HepG2 (cell line): ENCODE data around the gene TCAIM. TPM values are rescaled to one million over a fixed set of nuclear protein-coding genes. Genes with fewer than 3 reads are reported as not detected.
A peak's percentile ranks its signal among the peaks of the same experiment; 100 is the strongest.

Experiments used
- ATAC-seq: fragments of 200-7000 bp; cut with Tn5 transposase; 3 replicates; pipeline ENCODE4 v1.9.1; 2020; ENCODE audit warnings: mild to moderate bottlenecking, moderate library complexity
- BruUV-seq: library from RNA; stranded (reverse); fragments of 400-500 nt; replicated peaks from 2 replicates; lab custom pipeline; 2021; lab: Mats Ljungman, UMichigan
- CTCF ChIA-PET: fragments of 300-600 bp; formaldehyde crosslinking; extraction: SDS; loops from one replicate; lab custom pipeline; 2021; ENCODE audit warnings: low total read pairs, inconsistent platforms, low intra/inter-chr PET ratio; lab: Yijun Ruan, JAX
- POLR2A ChIA-PET: fragments of 350-600 bp; sonication (Branson Sonifier 250); formaldehyde crosslinking; loops from one replicate; lab custom pipeline; 2020; ENCODE audit warnings: antibody characterized with exemption, inconsistent platforms; lab: Yijun Ruan, JAX
- DNase-seq: peaks from one replicate; pipeline ENCODE4 v3.0.0-alpha.2; 2015; ENCODE audit warnings: low spot score
- FAIRE-seq: peaks from 3 replicates; lab custom pipeline; 2011; peaks lifted over from hg19 to GRCh38; lab: Jason Lieb, UNC
- H2AFZ ChIP-seq: one replicate; pipeline ENCODE4 v1.6.1; 2011; ENCODE audit warnings: low read length, inconsistent platforms
- H3K27ac ChIP-seq: fragments of 300-600 bp; 3 replicates; pipeline ENCODE4 v1.8.0; 2011; ENCODE audit warnings: mixed run types, mild to moderate bottlenecking, mixed read lengths, low read length, inconsistent platforms; ENCODE audit not compliant: insufficient read depth; ENCODE audit errors: extremely low read length
- H3K27me3 ChIP-seq, 2 experiments: fragments of 200-600 bp in 1 of 2; 2 replicates in 1 of 2; 3 replicates in 1 of 2; pipeline versions ENCODE4 v1.6.0 to v1.8.0; 2011; ENCODE audit warnings: low read length in 2 of 2, mild to moderate bottlenecking in 2 of 2, moderate library complexity in 2 of 2, inconsistent platforms in 1 of 2; ENCODE audit not compliant: insufficient read depth in 2 of 2, control insufficient read depth in 1 of 2
- H3K36me3 ChIP-seq, 2 experiments: fragments of 200-600 bp in 1 of 2; replicated peaks in 1 of 2; 2 replicates in 1 of 2; 3 replicates in 1 of 2; pipeline versions ENCODE4 v1.5.1 to v1.8.0; 2011; ENCODE audit warnings: low read length in 2 of 2, inconsistent platforms in 1 of 2; ENCODE audit not compliant: insufficient read depth in 2 of 2, control insufficient read depth in 1 of 2
- H3K4me1 ChIP-seq: 2 replicates; pipeline ENCODE4 v1.5.1; 2012; ENCODE audit warnings: low read length, inconsistent platforms; ENCODE audit not compliant: insufficient read depth
- H3K4me2 ChIP-seq: 2 replicates; pipeline ENCODE4 v1.6.0; 2011; ENCODE audit warnings: low read depth, low read length, inconsistent platforms
- H3K4me3 ChIP-seq, 3 experiments: fragments of 200-600 bp in 1 of 3; sonication (generic), shearing (Covaris generic) in 1 of 3; replicated peaks in 1 of 3; 2 replicates each; pipeline ENCODE4 v1.5.1; 2011 to 2016; ENCODE audit warnings: low read length in 3 of 3, inconsistent platforms in 2 of 3, low read depth in 2 of 3, mild to moderate bottlenecking in 2 of 3, control low read depth in 1 of 3, mixed read lengths in 1 of 3; ENCODE audit not compliant: insufficient read depth in 1 of 3
- H3K79me2 ChIP-seq: one replicate; pipeline ENCODE4 v1.6.1; 2011; ENCODE audit warnings: low read length, inconsistent platforms; ENCODE audit not compliant: insufficient read depth
- H3K9ac ChIP-seq: 2 replicates; pipeline ENCODE4 v1.6.0; 2011; ENCODE audit warnings: mild to moderate bottlenecking, low read depth, low read length, inconsistent platforms; ENCODE audit not compliant: insufficient read depth
- H3K9me3 ChIP-seq: 2 replicates; pipeline ENCODE4 v1.5.1; 2012; ENCODE audit warnings: mild to moderate bottlenecking, low read length
- H4K20me1 ChIP-seq: 2 replicates; pipeline ENCODE4 v1.6.0; 2011; ENCODE audit warnings: inconsistent platforms, mild to moderate bottlenecking, low read length, moderate library complexity; ENCODE audit not compliant: insufficient read depth
- MAFF ChIP-seq: IDR thresholded peaks from 2 replicates; pipeline ENCODE4 v1.6.1; 2011; ENCODE audit warnings: low read depth, low read length, improper control_type of control experiment
- MAFK ChIP-seq, 2 experiments: IDR thresholded peaks in 1 of 2; conservative IDR thresholded peaks in 1 of 2; 2 replicates each; pipeline ENCODE4 v1.6.1; 2011; ENCODE audit warnings: improper control_type of control experiment in 2 of 2, low read length in 2 of 2
- POGZ ChIP-seq: sonication (generic); formaldehyde crosslinking; IDR thresholded peaks from 2 replicates; pipeline ENCODE4 v1.4.0; 2020; ENCODE audit warnings: mild to moderate bottlenecking, missing genetic modification reagents
- PPARG ChIP-seq: conservative IDR thresholded peaks from 2 replicates; pipeline ENCODE4 v1.6.1; 2016; ENCODE audit warnings: missing biosample characterization, missing genetic modification reagents
- SIX4 ChIP-seq: sonication (generic); formaldehyde crosslinking; IDR thresholded peaks from 2 replicates; pipeline ENCODE4 v1.4.0; 2020; ENCODE audit warnings: missing genetic modification reagents
- ZNF33A ChIP-seq: sonication (generic); formaldehyde crosslinking; IDR thresholded peaks from 2 replicates; pipeline ENCODE4 v1.5.1; 2020; ENCODE audit warnings: missing genetic modification reagents, mild to moderate bottlenecking, moderate library complexity, borderline replicate concordance
- ZNF7 ChIP-seq: IDR thresholded peaks from 2 replicates; pipeline ENCODE4 v1.6.1; 2016; ENCODE audit warnings: missing biosample characterization, missing genetic modification reagents
- ZNF776 ChIP-seq: sonication (generic); formaldehyde crosslinking; IDR thresholded peaks from 2 replicates; pipeline ENCODE4 v1.4.0; 2020; ENCODE audit warnings: mild to moderate bottlenecking, missing genetic modification reagents
- whole genome bisulfite sequencing: methylation state at CpG from one replicate; pipeline ENCODE4 v1.1.6; 2017; ENCODE audit warnings: low lambda C conversion rate; 5-methylcytosine and 5-hydroxymethylcytosine counted together
- in situ Hi-C: cut with HindIII; loops from 2 replicates; pipeline ENCODE4 v1.10.0; 2017; ENCODE audit warnings: low pct_unique_long_range_greater_than_20kb; ENCODE audit not compliant: extremely low pct_ligation_motif_present
- intact Hi-C: fragments of 100-400 bp; cut with micrococcal nuclease; formaldehyde crosslinking; loops from one replicate; pipeline ENCODE4 v1.10.0; 2022; ENCODE audit not compliant: unreplicated experiment
- polyA plus RNA-seq, 8 experiments: library from polyadenylated mRNA; depleted of rRNA in 3 of 8; stranded (reverse) in 7 of 8; unstranded in 1 of 8; fragments of >200 nt; fragmentation: Illumina TruSeq in 4 of 8; extraction: Trizol in 4 of 8; gene quantifications; 2 replicates each; pipeline versions ENCODE4 v1.2.1 to v1.2.3, GENCODE V29; 2011 to 2016; ENCODE audit warnings: low read depth in 4 of 8, missing spikeins in 1 of 8, mixed read lengths in 1 of 8; ENCODE audit not compliant: insufficient read depth in 1 of 8
- total RNA-seq, 5 experiments: library from RNA; depleted of rRNA; stranded (reverse); fragments of >200 nt; fragmentation: Illumina TruSeq; extraction: Trizol; gene quantifications; 2 replicates each; pipeline ENCODE4 v1.2.3, GENCODE V29; 2016; ENCODE audit warnings: low read depth in 1 of 5
- TF ChIP-seq, protein P1 (sequence below): sonication (generic); formaldehyde crosslinking; IDR thresholded peaks from 2 replicates; pipeline ENCODE4 v1.4.0; 2020; ENCODE audit warnings: missing genetic modification reagents, mild to moderate bottlenecking, borderline replicate concordance
- TF ChIP-seq, protein P2 (sequence below): sonication (generic); formaldehyde crosslinking; conservative IDR thresholded peaks from 2 replicates; pipeline ENCODE4 v1.4.0; 2020; ENCODE audit warnings: mild to moderate bottlenecking, missing genetic modification reagents, moderate library complexity
- TF ChIP-seq, protein P3 (sequence below): sonication (generic); formaldehyde crosslinking; IDR thresholded peaks from 2 replicates; pipeline ENCODE4; 2020; ENCODE audit warnings: missing genetic modification reagents, mild to moderate bottlenecking, borderline replicate concordance

The TCAIM gene
- total and polyA plus RNA-seq, 2 of the 13 experiments (the other 11 are each of a cell fraction or from before 2014, with no cell fraction given) = 16.9 to 22.6 TPM

DNA sequence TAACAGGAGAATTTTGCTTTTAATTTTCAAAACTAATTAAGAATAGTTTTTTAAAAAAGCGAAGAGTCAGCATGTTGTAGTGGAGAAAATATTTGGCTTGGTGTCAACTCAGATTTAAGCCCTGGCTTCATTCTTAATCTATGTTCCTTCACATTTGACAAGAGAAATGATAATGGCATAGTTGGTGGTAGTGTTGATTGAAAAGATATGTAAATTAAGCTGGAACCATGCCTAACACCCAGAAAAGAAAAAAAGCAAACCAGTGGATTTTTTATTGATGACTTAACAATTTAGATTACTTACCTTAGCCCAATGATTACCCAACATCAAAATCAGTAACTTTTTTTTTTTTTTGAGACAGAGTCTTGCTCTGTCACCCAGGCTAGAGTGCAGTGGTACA, 27.4 kb downstream of the TCAIM start:
- FAIRE-seq (no peak), DNase-seq (no peak), ATAC-seq (no peak)
- no peak overlapping the region for H2AFZ ChIP-seq
- in situ Hi-C loops = no loop called here
- no peak overlapping the region for H3K27ac ChIP-seq
- no peak for TF ChIP-seq ZNF776
- TF ChIP-seq MAFF = peak; percentile 53
- TF ChIP-seq ZNF33A (CRISPR knock-in tag) = no peak
- TF ChIP-seq MAFK (conservative IDR thresholded peaks at IDR 0.05 in 1 of 2, IDR thresholded peaks at IDR 0.05 in 1 of 2; ENCODE audit: low read length in 2 of 2) = peak; percentile 41 to 43; a peak in 2 of 4 replicates
- TF ChIP-seq SIX4 (CRISPR knock-in tag) = no peak
- 97% methylated on average over 1 of the region's 1 CpG for WGBS
- no TSS peak for BruUV-seq
- no peaks in the 10 kb centered on the region for H4K20me1 ChIP-seq
- H3K79me2 ChIP-seq = no peaks in the 10 kb centered on the region
- H3K9ac ChIP-seq = no peak overlapping the region
- H3K4me2 ChIP-seq = no peak overlapping the region
- CTCF ChIA-PET = no interaction called here
- H3K36me3 ChIP-seq = peaks cover 0 to 1% of the 10 kb centered on the region in 2 experiments; a peak in 1 of 5 replicates
- H3K9me3 ChIP-seq = no peaks in the 10 kb centered on the region
- peaks cover 41% of the 10 kb centered on the region for H3K4me1 ChIP-seq
- no peak overlapping the region for H3K4me3 ChIP-seq
- H3K27me3 ChIP-seq = no peaks in the 10 kb centered on the region
- POLR2A ChIA-PET = no interaction called here
- intact Hi-C loops = no loop called here

DNA sequence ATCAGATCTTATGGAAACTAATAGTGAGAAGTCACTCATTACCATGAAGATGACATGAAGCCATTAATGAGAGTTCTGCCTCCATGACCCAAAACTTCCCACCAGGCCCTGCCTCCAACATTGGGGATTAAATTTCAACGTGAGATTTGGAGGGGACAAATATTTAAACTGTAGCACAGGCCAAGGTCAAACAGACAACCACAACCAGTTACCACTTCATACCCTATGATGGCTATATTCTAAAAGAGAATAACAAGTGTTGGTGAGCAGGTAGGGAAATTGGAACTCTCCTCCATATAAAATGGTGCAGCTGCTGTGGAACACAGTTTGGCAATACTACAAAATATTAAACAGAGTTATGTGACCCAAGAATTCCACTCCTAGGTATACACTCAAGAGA, 36.9 kb downstream of the TCAIM start:
- Histone ChIP-seq H3K27me3 (no peaks in the 10 kb centered on the region), H2AFZ (no peak overlapping the region), H3K4me1 (peaks cover 20% of the 10 kb centered on the region), H3K27ac (no peak overlapping the region), H3K4me2 (no peak overlapping the region; the same call in 1 of the 2 replicates), H3K9me3 (no peaks in the 10 kb centered on the region), H3K9ac (no peak overlapping the region), H3K36me3 (no peaks in the 10 kb centered on the region), H4K20me1 (no peaks in the 10 kb centered on the region), H3K4me3 (no peak overlapping the region), H3K79me2 (no peaks in the 10 kb centered on the region)
- in situ Hi-C loops = no loop called here
- intact Hi-C loops = no loop called here
- no peak for FAIRE-seq
- DNase-seq = peak; percentile 14
- 0% methylated on average over 1 of the region's 1 CpG for WGBS
- ATAC-seq = no peak
- ChIA-PET POLR2A (interaction anchor here (1.7 kb wide), 1 partner anchor 16 kb away, joined by 3 read pairs; no protein-coding TSS in a partner anchor), CTCF (no interaction called here)
- BruUV-seq = no TSS peak
- TF ChIP-seq, protein P1, sequence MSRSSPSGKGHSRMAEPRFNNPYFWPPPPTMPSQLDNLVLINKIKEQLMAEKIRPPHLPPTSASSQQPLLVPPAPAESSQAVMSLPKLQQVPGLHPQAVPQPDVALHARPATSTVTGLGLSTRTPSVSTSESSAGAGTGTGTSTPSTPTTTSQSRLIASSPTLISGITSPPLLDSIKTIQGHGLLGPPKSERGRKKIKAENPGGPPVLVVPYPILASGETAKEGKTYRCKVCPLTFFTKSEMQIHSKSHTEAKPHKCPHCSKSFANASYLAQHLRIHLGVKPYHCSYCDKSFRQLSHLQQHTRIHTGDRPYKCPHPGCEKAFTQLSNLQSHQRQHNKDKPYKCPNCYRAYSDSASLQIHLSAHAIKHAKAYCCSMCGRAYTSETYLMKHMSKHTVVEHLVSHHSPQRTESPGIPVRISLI (CRISPR knock-in tag) = no peak
- TF ChIP-seq, protein P2, sequence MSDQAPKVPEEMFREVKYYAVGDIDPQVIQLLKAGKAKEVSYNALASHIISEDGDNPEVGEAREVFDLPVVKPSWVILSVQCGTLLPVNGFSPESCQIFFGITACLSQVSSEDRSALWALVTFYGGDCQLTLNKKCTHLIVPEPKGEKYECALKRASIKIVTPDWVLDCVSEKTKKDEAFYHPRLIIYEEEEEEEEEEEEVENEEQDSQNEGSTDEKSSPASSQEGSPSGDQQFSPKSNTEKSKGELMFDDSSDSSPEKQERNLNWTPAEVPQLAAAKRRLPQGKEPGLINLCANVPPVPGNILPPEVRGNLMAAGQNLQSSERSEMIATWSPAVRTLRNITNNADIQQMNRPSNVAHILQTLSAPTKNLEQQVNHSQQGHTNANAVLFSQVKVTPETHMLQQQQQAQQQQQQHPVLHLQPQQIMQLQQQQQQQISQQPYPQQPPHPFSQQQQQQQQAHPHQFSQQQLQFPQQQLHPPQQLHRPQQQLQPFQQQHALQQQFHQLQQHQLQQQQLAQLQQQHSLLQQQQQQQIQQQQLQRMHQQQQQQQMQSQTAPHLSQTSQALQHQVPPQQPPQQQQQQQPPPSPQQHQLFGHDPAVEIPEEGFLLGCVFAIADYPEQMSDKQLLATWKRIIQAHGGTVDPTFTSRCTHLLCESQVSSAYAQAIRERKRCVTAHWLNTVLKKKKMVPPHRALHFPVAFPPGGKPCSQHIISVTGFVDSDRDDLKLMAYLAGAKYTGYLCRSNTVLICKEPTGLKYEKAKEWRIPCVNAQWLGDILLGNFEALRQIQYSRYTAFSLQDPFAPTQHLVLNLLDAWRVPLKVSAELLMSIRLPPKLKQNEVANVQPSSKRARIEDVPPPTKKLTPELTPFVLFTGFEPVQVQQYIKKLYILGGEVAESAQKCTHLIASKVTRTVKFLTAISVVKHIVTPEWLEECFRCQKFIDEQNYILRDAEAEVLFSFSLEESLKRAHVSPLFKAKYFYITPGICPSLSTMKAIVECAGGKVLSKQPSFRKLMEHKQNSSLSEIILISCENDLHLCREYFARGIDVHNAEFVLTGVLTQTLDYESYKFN = peak; percentile 45; the same call in 1 of the 2 replicates
- TF ChIP-seq, protein P3, sequence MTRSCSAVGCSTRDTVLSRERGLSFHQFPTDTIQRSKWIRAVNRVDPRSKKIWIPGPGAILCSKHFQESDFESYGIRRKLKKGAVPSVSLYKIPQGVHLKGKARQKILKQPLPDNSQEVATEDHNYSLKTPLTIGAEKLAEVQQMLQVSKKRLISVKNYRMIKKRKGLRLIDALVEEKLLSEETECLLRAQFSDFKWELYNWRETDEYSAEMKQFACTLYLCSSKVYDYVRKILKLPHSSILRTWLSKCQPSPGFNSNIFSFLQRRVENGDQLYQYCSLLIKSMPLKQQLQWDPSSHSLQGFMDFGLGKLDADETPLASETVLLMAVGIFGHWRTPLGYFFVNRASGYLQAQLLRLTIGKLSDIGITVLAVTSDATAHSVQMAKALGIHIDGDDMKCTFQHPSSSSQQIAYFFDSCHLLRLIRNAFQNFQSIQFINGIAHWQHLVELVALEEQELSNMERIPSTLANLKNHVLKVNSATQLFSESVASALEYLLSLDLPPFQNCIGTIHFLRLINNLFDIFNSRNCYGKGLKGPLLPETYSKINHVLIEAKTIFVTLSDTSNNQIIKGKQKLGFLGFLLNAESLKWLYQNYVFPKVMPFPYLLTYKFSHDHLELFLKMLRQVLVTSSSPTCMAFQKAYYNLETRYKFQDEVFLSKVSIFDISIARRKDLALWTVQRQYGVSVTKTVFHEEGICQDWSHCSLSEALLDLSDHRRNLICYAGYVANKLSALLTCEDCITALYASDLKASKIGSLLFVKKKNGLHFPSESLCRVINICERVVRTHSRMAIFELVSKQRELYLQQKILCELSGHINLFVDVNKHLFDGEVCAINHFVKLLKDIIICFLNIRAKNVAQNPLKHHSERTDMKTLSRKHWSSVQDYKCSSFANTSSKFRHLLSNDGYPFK (CRISPR knock-in tag) = no peak
- TF ChIP-seq PPARG (CRISPR knock-in tag) (peak; percentile 95), ZNF7 (peak; percentile 99), POGZ (CRISPR knock-in tag) (0 out of 2 replicates have a peak, but pooled peaks have one; percentile 51)
